ENCODE results near the gene NUDT19.
"Not testable (repeated sequence)": the region's sequence is repeated elsewhere in the genome, so short reads cannot be mapped to it uniquely, and the experiment has no call there.

NUDT19 gene

GRCh38 chr19:32691291-32691951 is at the start of gene NUDT19:
Gene NUDT19 (plus strand): TSS chr19:32691821. CDS start chr19:32691961, 140 bp downstream.
- DNase-seq (ENCODE audit: low spot score) = peak; percentile 90

GRCh38 chr19:32642771-32643170 is 48.9 kb upstream of the NUDT19 start:
- DNase-seq (ENCODE audit: low spot score) = no peak

- DNase-seq (ENCODE audit: low spot score) = no peak
Observed at GRCh38 chr19:32646556-32646955, 45.1 kb upstream of the NUDT19 start.

DNA sequence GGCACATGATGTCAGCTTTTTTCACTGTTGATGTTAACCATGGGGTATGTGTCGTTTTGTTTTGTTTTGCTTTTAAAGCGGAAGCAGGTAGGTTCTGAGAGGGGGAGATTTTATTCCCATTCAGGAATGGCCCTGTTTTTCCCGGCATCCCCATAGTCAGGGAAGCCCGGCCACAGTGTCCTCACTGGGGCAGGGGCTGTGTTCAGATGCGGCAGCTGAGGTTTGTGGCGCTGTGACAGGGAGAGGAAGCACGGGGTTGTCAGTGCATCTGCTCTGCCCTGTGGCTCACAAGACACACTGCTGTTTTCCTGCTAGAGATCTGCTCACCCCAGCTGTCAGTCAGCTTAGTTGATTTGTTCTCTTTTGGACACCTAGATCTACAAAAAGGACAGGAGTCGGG is 44.3 kb upstream of the NUDT19 start:
- no peak for DNase-seq (ENCODE audit: low spot score)

DNA sequence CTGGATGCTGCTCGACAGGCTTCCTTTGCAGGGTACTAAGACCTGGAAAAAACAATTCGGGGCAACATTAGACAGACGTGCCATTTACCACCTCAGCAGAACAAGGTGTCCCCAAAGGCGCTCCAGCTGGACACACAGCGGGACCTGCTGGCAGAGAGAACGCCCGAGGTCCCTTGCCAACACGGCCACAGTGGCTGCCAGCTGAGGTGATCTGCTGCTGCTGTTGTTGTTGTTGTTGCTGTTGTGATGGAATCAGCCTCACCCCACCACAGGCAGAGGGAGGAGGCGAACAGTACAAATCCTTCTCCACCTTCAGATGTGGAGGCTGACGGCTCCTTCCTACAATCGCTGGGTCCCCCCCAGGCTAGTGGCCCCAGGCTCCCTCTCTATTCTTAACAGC is 41.9 kb upstream of the NUDT19 start:
- DNase-seq (ENCODE audit: low spot score) = no peak

DNA sequence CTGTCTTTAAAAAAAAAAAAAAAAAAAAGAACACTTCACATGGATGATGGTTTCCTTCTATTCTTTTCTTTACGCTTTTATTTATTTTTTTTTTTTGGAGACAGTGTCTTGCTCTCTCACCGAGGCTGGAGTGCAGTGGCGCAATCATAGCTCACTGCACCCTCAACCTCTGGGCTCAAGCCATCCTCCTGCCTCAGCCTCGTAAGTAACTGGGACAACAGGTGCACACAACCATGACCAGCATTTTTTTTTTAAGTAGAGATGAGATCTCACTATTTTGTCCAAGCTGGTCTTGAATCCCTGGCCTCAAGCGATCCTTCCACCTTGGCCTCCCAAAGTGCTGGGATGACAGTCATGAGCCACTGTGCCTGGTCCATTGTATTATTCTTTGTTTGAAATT is 41.0 kb upstream of the NUDT19 start:
- no peak for DNase-seq (ENCODE audit: low spot score)

- no peak for DNase-seq (ENCODE audit: low spot score)
Observed at GRCh38 chr19:32651729-32652140, 39.9 kb upstream of the NUDT19 start.

DNA sequence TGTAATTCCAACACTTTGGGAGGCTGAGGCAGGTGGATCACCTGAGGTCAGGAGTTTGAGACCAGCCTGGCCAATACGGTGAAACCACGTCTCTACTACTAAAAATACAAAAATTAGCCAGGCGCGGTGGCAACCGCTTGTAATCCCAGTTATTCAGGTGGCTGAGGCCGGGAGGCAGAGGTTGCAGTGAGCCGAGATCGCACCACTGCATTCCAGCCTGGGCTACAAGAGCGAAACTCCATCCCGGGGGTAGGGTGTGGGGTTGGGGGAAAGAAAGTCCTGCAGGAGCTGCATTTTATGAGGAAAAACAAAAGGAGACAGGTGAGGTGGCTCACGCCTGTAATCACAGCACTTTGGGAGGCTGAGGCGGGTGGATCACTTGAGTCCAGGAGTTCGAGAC is 39.3 kb upstream of the NUDT19 start:
- DNase-seq (ENCODE audit: low spot score) = not testable (repeated sequence)

DNA sequence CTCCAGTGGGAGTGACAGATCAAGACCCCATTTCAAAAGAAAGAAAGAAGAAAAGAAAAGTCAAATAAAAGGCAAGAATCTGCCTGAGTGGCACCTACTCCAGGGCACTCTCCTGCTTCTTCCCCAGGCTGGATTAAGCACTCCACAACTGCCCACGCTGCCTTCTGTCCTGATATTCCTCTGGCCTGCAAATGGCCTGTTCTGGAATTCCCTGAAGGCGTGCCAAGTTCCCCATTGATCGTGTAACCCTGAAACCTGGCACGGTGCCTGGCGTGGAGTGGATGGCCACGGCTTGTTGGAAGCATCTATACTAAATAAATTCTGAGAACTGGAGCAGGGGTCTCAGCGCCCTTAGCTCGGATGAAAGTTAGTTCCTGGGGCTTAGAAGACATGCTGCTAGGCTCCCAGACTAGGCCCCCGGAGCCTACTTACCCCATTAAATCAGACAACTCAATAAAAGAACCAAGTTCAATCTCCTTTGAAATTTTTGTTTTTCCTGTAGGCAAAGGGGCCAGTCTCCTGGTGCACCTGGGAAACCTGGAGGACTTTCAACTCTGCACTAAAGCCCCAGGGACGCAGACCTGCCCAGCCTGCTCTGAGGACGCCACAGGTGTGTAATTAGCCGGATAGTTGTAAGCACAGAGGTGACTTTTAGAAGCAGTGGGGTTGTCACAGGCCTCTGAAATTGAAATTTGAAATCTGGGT is 38.6 kb upstream of the NUDT19 start:
- DNase-seq (ENCODE audit: low spot score) = no peak

DNA sequence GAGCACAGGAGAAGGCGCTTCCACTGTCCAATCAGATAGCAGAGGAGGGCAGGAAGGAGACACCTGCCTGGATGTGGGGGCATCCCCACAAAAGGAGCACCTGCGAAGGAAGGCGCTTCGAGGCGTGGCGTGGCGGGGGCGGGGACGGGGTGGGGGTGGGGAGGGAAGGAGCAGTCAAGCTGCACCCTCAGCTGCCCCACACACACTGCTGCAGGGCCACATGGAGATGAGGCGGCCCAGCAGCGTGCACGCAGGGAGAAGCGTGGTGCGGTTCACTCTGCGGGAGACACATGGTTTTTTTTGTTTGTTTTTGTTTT is 38.1 kb upstream of the NUDT19 start:
- no peak for DNase-seq (ENCODE audit: low spot score)

GRCh38 chr19:32656379-32656778 is 35.2 kb upstream of the NUDT19 start:
- not testable (repeated sequence) for DNase-seq (ENCODE audit: low spot score)

DNA sequence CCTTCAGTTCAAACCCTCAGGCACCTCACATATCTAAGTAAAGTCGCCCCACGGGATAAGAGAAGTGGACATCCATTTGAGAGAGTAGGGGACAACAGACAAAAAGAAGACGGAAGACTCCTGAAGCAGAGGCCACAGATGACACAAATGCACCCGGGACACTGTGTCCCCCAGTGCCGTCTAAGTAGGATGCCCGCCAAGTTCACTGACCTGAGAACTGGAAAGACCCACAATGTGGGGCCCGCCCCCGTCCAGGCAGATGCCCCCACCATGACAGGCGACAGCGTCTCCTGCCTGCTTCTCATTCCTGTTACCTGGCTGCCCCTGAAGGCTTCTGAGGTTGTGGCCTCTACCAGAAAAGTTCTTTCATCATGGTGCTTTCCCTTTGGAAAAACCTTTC is 33.5 kb upstream of the NUDT19 start:
- DNase-seq (ENCODE audit: low spot score) = no peak

DNA sequence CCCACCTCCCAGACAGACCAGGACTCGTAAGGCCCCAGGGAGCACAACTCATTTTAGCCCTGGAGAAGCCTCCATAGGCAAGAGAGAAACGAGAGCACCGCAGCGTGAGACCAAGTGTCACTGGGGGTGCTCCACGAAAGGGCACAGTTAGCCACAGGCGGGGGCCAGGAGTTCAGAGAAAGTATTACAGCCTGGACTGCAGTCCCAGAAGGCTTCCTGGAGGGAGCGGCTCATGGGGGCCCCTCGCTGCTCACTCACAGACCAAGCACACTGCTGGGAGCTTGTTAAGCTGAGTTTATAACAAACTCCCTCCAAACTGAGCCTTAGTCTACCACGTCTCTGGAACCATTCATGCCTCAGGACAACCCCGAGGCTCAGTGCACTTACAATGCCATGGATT is 33.1 kb upstream of the NUDT19 start:
- no peak for DNase-seq (ENCODE audit: low spot score)

- DNase-seq (ENCODE audit: low spot score) = no peak
Observed at GRCh38 chr19:32661318-32661717, 30.3 kb upstream of the NUDT19 start.

GRCh38 chr19:32662186-32662585 is 29.4 kb upstream of the NUDT19 start:
- DNase-seq (ENCODE audit: low spot score) = peak; percentile 84

DNA sequence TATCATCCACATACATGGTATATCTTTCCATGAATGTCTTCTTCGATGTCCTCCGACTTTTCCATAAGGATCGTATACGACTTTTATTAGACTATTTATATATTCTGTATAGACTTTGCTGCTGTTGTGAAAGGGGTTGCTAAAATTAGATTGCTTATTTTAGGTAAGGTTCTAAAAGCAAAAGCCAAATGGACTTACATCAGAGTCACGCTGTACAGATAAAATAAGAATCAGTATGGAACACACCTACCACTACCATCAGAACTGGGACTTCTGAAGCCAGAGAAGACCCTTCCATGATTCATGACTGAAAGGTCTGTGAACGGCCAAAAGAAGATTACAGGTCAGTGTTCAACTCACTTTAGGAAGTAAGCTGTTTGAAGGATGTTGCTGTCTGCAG is 25.5 kb upstream of the NUDT19 start:
- no peak for DNase-seq (ENCODE audit: low spot score)

- DNase-seq (ENCODE audit: low spot score) = no peak
Observed at GRCh38 chr19:32669310-32669709, 22.3 kb upstream of the NUDT19 start.

- DNase-seq (ENCODE audit: low spot score) = no peak
Observed at GRCh38 chr19:32671883-32672593, 19.6 kb upstream of the NUDT19 start.

DNA sequence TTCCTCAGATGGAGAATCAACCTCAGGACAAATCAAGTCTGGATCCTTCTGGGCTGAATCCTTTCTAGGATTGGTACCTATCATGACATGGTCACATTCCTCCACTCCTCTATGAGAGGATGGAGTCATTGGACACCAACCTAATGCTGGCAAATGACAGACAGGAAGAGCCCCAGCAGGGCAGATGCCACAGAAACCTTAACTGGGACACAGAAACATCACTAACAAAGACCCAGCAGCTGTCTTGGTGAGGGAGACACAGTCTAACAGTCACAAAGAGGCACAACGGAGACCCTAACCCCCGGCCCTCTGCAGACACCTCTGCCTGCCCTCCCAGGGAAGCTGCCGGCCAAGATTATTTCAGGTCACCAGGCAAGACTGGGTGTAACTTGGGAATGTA is 18.8 kb upstream of the NUDT19 start:
- DNase-seq (ENCODE audit: low spot score) = no peak

- DNase-seq (ENCODE audit: low spot score) = no peak
Observed at GRCh38 chr19:32673573-32673972, 18.0 kb upstream of the NUDT19 start.

- DNase-seq (ENCODE audit: low spot score) = no peak
Observed at GRCh38 chr19:32674153-32674930, 17.3 kb upstream of the NUDT19 start.

- peak; percentile 98 for DNase-seq (ENCODE audit: low spot score)
Observed at GRCh38 chr19:32674931-32675719, 16.5 kb upstream of the NUDT19 start, which contains the start of gene ANKRD27. Gene ANKRD27 (minus strand): TSS chr19:32675180. CDS start chr19:32659015, 16,165 bp downstream.
